H1 (cell line): ENCODE results near the gene DNAL4. TPM values are rescaled to one million over a fixed set of nuclear protein-coding genes. Genes with fewer than 3 reads are reported as not detected.

Source experiments
- CTCF ChIA-PET: fragments of 300-600 bp; sonication (Branson Sonifier 250); formaldehyde crosslinking; loops from one replicate; lab custom pipeline; 2021; ENCODE audit not compliant: partially characterized antibody; lab: Charles Lee
- POLR2A ChIA-PET: fragments of 300-600 bp; sonication (Branson Sonifier 250); formaldehyde crosslinking; loops from one replicate; lab custom pipeline; 2021; ENCODE audit warnings: inconsistent platforms; ENCODE audit not compliant: partially characterized antibody; lab: Charles Lee
- DNase-seq, 2 experiments: peaks; one replicate each; pipeline versions ENCODE4 v3.0.0 to v3.0.0-alpha.2; 2010 to 2022; ENCODE audit warnings: low spot score in 2 of 2, low read depth in 1 of 2, mixed read lengths in 1 of 2
- FAIRE-seq: peaks from 2 replicates; lab custom pipeline; 2011; peaks lifted over from hg19 to GRCh38; lab: Jason Lieb, UNC
- H2AFZ ChIP-seq: 2 replicates; pipeline ENCODE4 v1.8.1; 2012; ENCODE audit warnings: low read length, inconsistent platforms
- H2AK5ac ChIP-seq: 2 replicates; pipeline ENCODE4 v1.6.1; 2013; ENCODE audit warnings: low read depth, low read length
- H2BK120ac ChIP-seq: replicated peaks from 2 replicates; pipeline ENCODE3; 2013; ENCODE audit warnings: low read depth, low read length, inconsistent platforms
- H2BK12ac ChIP-seq: 2 replicates; pipeline ENCODE4 v1.6.1; 2013; ENCODE audit warnings: low read depth, low read length
- H2BK15ac ChIP-seq: 2 replicates; pipeline ENCODE4 v1.6.1; 2013; ENCODE audit warnings: low read length
- H2BK20ac ChIP-seq: 2 replicates; pipeline ENCODE4 v1.6.1; 2013; ENCODE audit warnings: low read length
- H2BK5ac ChIP-seq: 2 replicates; pipeline ENCODE4 v1.6.1; 2013; ENCODE audit warnings: low read depth, low read length
- H3K14ac ChIP-seq: 2 replicates; pipeline ENCODE4 v1.6.1; 2013; ENCODE audit warnings: inconsistent platforms; ENCODE audit not compliant: insufficient read length
- H3K18ac ChIP-seq: 2 replicates; pipeline ENCODE4 v1.6.1; 2013; ENCODE audit warnings: low read length; ENCODE audit errors: extremely low read depth
- H3K23ac ChIP-seq: 2 replicates; pipeline ENCODE4 v1.6.1; 2013; ENCODE audit warnings: inconsistent platforms; ENCODE audit not compliant: insufficient read length
- H3K23me2 ChIP-seq: 2 replicates; pipeline ENCODE4 v1.6.1; 2013; ENCODE audit warnings: low read depth, low read length
- H3K27ac ChIP-seq: 2 replicates; pipeline ENCODE4 v1.6.1; 2011; ENCODE audit warnings: low read depth, low read length, inconsistent platforms
- H3K27me3 ChIP-seq, 4 experiments: replicated peaks in 1 of 4; 1 replicate in 1 of 4; 2 replicates in 3 of 4; pipeline versions ENCODE4 v1.6.1 to v1.8.1; 2011 to 2013; ENCODE audit warnings: low read length in 3 of 4, mild to moderate bottlenecking in 3 of 4, inconsistent platforms in 2 of 4, mixed read lengths in 2 of 4, moderate library complexity in 1 of 4; ENCODE audit not compliant: control insufficient read depth in 3 of 4, insufficient read depth in 3 of 4; ENCODE audit errors: extremely low read depth in 1 of 4
- H3K36me3 ChIP-seq, 4 experiments: 2 replicates each; pipeline versions ENCODE4 v1.6.1 to v1.8.1; 2011 to 2013; ENCODE audit warnings: mild to moderate bottlenecking in 4 of 4, low read length in 3 of 4, moderate library complexity in 2 of 4, control low read depth in 1 of 4, inconsistent platforms in 1 of 4; ENCODE audit not compliant: insufficient read depth in 4 of 4, control insufficient read depth in 2 of 4
- H3K4ac ChIP-seq: replicated peaks from 2 replicates; pipeline ENCODE3; 2013; ENCODE audit warnings: low read length, low read depth, mixed read lengths, inconsistent platforms; ENCODE audit not compliant: insufficient read length
- H3K4me1 ChIP-seq, 4 experiments: replicated peaks in 1 of 4; 1 replicate in 1 of 4; 2 replicates in 3 of 4; pipeline versions ENCODE4 v1.6.1 to v1.8.1; 2011 to 2013; ENCODE audit warnings: low read length in 3 of 4, inconsistent platforms in 2 of 4, mixed read lengths in 1 of 4; ENCODE audit not compliant: insufficient read depth in 4 of 4, control insufficient read depth in 3 of 4
- H3K4me2 ChIP-seq, 2 experiments: 2 replicates each; pipeline versions ENCODE4 v1.6.1 to v1.8.1; 2011 to 2013; ENCODE audit warnings: low read depth in 2 of 2, low read length in 2 of 2, control low read depth in 1 of 2, inconsistent platforms in 1 of 2, mild to moderate bottlenecking in 1 of 2; ENCODE audit not compliant: insufficient read depth in 1 of 2
- H3K4me3 ChIP-seq, 4 experiments: fragments of 200-600, 300-600 bp in 1 of 4; sonication (generic), shearing (Covaris generic), sonication (Bioruptor Twin) in 1 of 4; 2 replicates each; pipeline versions ENCODE4 v1.5.1 to v1.8.1; 2011 to 2016; ENCODE audit warnings: low read length in 4 of 4, low read depth in 3 of 4, control low read depth in 2 of 4, inconsistent platforms in 2 of 4, mild to moderate bottlenecking in 2 of 4, mixed read lengths in 1 of 4, moderate library complexity in 1 of 4; ENCODE audit not compliant: insufficient read depth in 2 of 4; ENCODE audit errors: extremely low read depth in 1 of 4
- H3K56ac ChIP-seq: replicated peaks from 2 replicates; pipeline ENCODE3; 2013; ENCODE audit warnings: low read depth, mild to moderate bottlenecking, mixed read lengths, low read length, inconsistent platforms; ENCODE audit not compliant: insufficient read length
- H3K79me1 ChIP-seq: 2 replicates; pipeline ENCODE4 v1.6.1; 2013; ENCODE audit warnings: low read depth, low read length, control low read depth
- H3K79me2 ChIP-seq, 2 experiments: 2 replicates each; pipeline versions ENCODE4 v1.6.1 to v1.8.1; 2012 to 2013; ENCODE audit warnings: low read length in 2 of 2, mild to moderate bottlenecking in 2 of 2, inconsistent platforms in 1 of 2; ENCODE audit not compliant: insufficient read depth in 2 of 2, control insufficient read depth in 1 of 2
- H3K9ac ChIP-seq, 4 experiments: replicated peaks in 1 of 4; 1 replicate in 1 of 4; 2 replicates in 3 of 4; pipeline versions ENCODE4 v1.6.1 to v1.8.1; 2011 to 2013; ENCODE audit warnings: low read depth in 3 of 4, low read length in 3 of 4, control low read depth in 2 of 4, mild to moderate bottlenecking in 2 of 4, moderate library complexity in 2 of 4, inconsistent platforms in 1 of 4; ENCODE audit errors: extremely low read depth in 1 of 4
- H3K9me3 ChIP-seq, 2 experiments: 2 replicates each; pipeline versions ENCODE4 v1.6.1 to v1.8.1; 2012 to 2013; ENCODE audit warnings: mild to moderate bottlenecking in 2 of 2, moderate library complexity in 2 of 2, control low read depth in 1 of 2, inconsistent platforms in 1 of 2, low read depth in 1 of 2, low read length in 1 of 2, mixed read lengths in 1 of 2; ENCODE audit not compliant: insufficient read depth in 2 of 2
- H4K20me1 ChIP-seq, 2 experiments: replicated peaks in 1 of 2; 2 replicates each; pipeline versions ENCODE3 to v1.8.1; 2011 to 2013; ENCODE audit warnings: inconsistent platforms in 2 of 2, low read length in 2 of 2, mild to moderate bottlenecking in 1 of 2; ENCODE audit not compliant: insufficient read depth in 2 of 2, control insufficient read depth in 1 of 2
- H4K5ac ChIP-seq: 2 replicates; pipeline ENCODE4 v1.6.1; 2013; ENCODE audit warnings: low read length, low read depth, mixed read lengths, inconsistent platforms; ENCODE audit not compliant: insufficient read length
- H4K8ac ChIP-seq: 2 replicates; pipeline ENCODE4 v1.8.0; 2013; ENCODE audit warnings: mild to moderate bottlenecking, moderate library complexity, low read length, inconsistent platforms; ENCODE audit not compliant: insufficient read depth; ENCODE audit errors: extremely low read depth
- H4K91ac ChIP-seq: replicated peaks from 2 replicates; pipeline ENCODE3; 2013; ENCODE audit warnings: low read length, mixed read lengths, inconsistent platforms; ENCODE audit not compliant: insufficient read length
- ASH2L ChIP-seq: fragments of 200-600, 300-600 bp; sonication (generic); IDR thresholded peaks from one replicate; pipeline ENCODE4 v1.7.1; 2017; ENCODE audit warnings: low read length
- BRCA1 ChIP-seq: IDR thresholded peaks from 2 replicates; pipeline ENCODE4 v1.6.1; 2012; ENCODE audit warnings: low read depth, low read length, improper control_type of control experiment
- CBX8 ChIP-seq: fragments of 300-800, 300-1000 bp; sonication (generic); IDR thresholded peaks from 2 replicates; pipeline ENCODE4 v1.7.1; 2016; ENCODE audit warnings: low read depth, low read length, borderline replicate concordance
- FOSL1 ChIP-seq: IDR thresholded peaks from 2 replicates; pipeline ENCODE4 v1.6.1; 2011; ENCODE audit warnings: mild to moderate bottlenecking, low read depth, low read length, moderate library complexity; ENCODE audit not compliant: insufficient read depth
- GABPA ChIP-seq: IDR thresholded peaks from 2 replicates; pipeline ENCODE4 v1.6.1; 2011; ENCODE audit warnings: mild to moderate bottlenecking, low read length, moderate library complexity, borderline replicate concordance; ENCODE audit not compliant: insufficient read depth
- GTF2F1 ChIP-seq: IDR thresholded peaks from 2 replicates; pipeline ENCODE4 v1.6.1; 2012; ENCODE audit warnings: low read depth, low read length, improper control_type of control experiment, borderline replicate concordance
- KDM4A ChIP-seq: IDR thresholded peaks from one replicate; pipeline ENCODE4 v1.7.1; 2012; ENCODE audit warnings: low read depth, mild to moderate bottlenecking, moderate library complexity, low read length, inconsistent platforms; ENCODE audit not compliant: severe bottlenecking
- RFX5 ChIP-seq: IDR thresholded peaks from 2 replicates; pipeline ENCODE4 v1.6.1; 2011; ENCODE audit warnings: low read depth, low read length, improper control_type of control experiment, borderline replicate concordance
- TAF7 ChIP-seq: optimal IDR thresholded peaks from 2 replicates; pipeline ENCODE3; 2011; ENCODE audit warnings: low read depth, mild to moderate bottlenecking, inconsistent platforms, low read length, moderate library complexity, borderline replicate concordance
- WGBS, 2 experiments: shearing (Covaris generic) in 1 of 2; methylation state at CpG; one replicate each; pipeline versions ENCODE4 v1.1.6 to v1.1.7; 2013 to 2015; ENCODE audit warnings: low lambda C conversion rate in 2 of 2, mixed read lengths in 2 of 2, inconsistent platforms in 1 of 2, low coverage in 1 of 2, missing lambda C conversion rate in 1 of 2; ENCODE audit not compliant: insufficient replicate concordance in 2 of 2, insufficient coverage in 1 of 2, insufficient read length in 1 of 2; ENCODE audit errors: extremely low coverage in 1 of 2, missing lambda C conversion rate in 1 of 2; 5-methylcytosine and 5-hydroxymethylcytosine counted together
- polyA plus RNA-seq, 7 experiments: library from polyadenylated mRNA; depleted of rRNA in 3 of 7; stranded (reverse) in 5 of 7; unstranded in 2 of 7; fragments of >200 nt in 5 of 7; fragments of 200-250 nt in 2 of 7; gene quantifications; 1 replicate in 5 of 7; 2 replicates in 1 of 7; 4 replicates in 1 of 7; pipeline versions ENCODE4 v1.2.1 to v1.2.3, GENCODE V29; 2011 to 2013; ENCODE audit warnings: missing spikeins in 2 of 7, mixed read lengths in 2 of 7
- total RNA-seq: library from RNA; stranded (reverse); fragmentation: NEBNext Ultra II Directional; extraction: Animal tissue kit (Norgen Biotek cat#: 25700); gene quantifications from 2 replicates; pipeline ENCODE4 v1.2.1, GENCODE V29; 2021
- TF ChIP-seq, protein P1 (sequence below): IDR thresholded peaks from 2 replicates; pipeline ENCODE4 v1.6.1; 2012; ENCODE audit warnings: inconsistent platforms
- TF ChIP-seq, protein P2 (sequence below): IDR thresholded peaks from 2 replicates; pipeline ENCODE4 v1.6.1; 2012; ENCODE audit warnings: inconsistent platforms

Gene DNAL4
- total and polyA plus RNA-seq, 2 of the 8 experiments (the other 6 are each of a cell fraction or from before 2014, with no cell fraction given), result 8.8 to 14.0 TPM

DNA sequence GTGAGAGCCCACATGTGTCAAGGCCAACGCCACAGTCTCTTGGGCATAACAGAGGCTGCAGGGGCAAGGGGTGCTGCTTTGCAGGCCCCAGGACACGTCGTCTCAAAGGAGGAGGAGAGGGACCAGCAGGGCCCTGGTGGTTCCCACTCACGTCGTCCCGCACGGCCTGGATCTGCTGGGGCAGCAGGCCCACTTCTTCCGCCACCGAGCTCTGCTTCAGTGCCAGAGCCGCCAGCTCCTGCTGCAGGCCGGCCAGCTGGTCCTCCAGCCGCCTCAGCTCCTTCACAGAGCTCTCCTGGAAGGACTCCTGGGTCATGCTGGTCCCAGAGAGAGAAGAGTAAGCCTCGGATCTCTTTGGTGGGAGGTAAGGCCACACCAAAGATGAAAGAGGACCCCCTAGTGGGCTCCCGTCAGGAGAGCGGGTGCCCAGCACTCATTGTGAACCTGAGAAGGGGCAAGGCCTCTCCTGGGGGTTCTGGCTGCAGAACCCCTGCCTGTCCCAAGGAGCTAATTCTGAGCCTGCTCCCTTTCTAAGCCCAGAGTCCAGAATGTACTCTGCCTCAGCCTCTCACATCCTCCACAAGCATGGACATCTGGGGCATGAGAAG lies 53.7 kb downstream of the DNAL4 start:
- Histone ChIP-seq H3K9ac (no peak overlapping the region), H4K91ac (no peak overlapping the region), H2BK5ac (no peak overlapping the region), H3K79me2 (no peaks in the 10 kb centered on the region), H2AK5ac (no peak overlapping the region), H4K5ac (no peak overlapping the region), H3K4me3 (no peak overlapping the region), H2AFZ (no peak overlapping the region), H4K20me1 (peaks cover 0 to 7% of the 10 kb centered on the region in 2 experiments), H3K4ac (no peak overlapping the region), H2BK20ac (no peak overlapping the region), H3K36me3 (peaks cover 0 to 12% (median 8%) of the 10 kb centered on the region in 4 experiments; a peak in 2 of 8 replicates), H2BK12ac (no peak overlapping the region), H3K18ac (no peak overlapping the region), H3K56ac (no peak overlapping the region), H2BK15ac (no peak overlapping the region), H3K4me2 (no peak overlapping the region), H3K27ac (no peak overlapping the region), H3K14ac (no peak overlapping the region), H3K23me2 (no peaks in the 10 kb centered on the region), H3K79me1 (no peaks in the 10 kb centered on the region), H3K9me3 (no peaks in the 10 kb centered on the region), H4K8ac (no peak overlapping the region), H2BK120ac (no peak overlapping the region), H3K4me1 (no peaks in the 10 kb centered on the region), H3K27me3 (no peaks in the 10 kb centered on the region), H3K23ac (no peak overlapping the region)
- TF ChIP-seq FOSL1 (no peak), KDM4A (no peak), TAF7 (no peak), CBX8 (no peak), GTF2F1 (no peak), RFX5 (no peak), GABPA (no peak), ASH2L (no peak), BRCA1 (no peak)
- TF ChIP-seq, protein P1, sequence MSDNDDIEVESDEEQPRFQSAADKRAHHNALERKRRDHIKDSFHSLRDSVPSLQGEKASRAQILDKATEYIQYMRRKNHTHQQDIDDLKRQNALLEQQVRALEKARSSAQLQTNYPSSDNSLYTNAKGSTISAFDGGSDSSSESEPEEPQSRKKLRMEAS, result no peak
- TF ChIP-seq, protein P2, sequence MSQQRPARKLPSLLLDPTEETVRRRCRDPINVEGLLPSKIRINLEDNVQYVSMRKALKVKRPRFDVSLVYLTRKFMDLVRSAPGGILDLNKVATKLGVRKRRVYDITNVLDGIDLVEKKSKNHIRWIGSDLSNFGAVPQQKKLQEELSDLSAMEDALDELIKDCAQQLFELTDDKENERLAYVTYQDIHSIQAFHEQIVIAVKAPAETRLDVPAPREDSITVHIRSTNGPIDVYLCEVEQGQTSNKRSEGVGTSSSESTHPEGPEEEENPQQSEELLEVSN, result no peak
- 93% methylated on average over 15 of the region's 15 CpGs; no CpG with 5 or more reads in 1 of the 2 experiments for WGBS, 2 experiments
- ChIA-PET CTCF (interaction anchor here (0.8 to 11.1 kb wide), 4 partner anchors 9 to 130 kb away, joined by 3 to 95 read pairs (median 28); no protein-coding TSS in a partner anchor), POLR2A (interaction anchor here (1.2 to 13.2 kb wide), 7 partner anchors 8 to 28 kb away, joined by 3 to 112 read pairs (median 12); partner anchors contain the start of gene SUN2)
- FAIRE-seq (no peak), DNase-seq (no peak)
